Head of caudate nucleus (tissue), 42 donors: ENCODE data around the gene CEP83.
"Not testable (repeated sequence)": the region's sequence is repeated elsewhere in the genome, so short reads cannot be mapped to it uniquely, and the experiment has no call there.

Experiments used
- DNase-seq, 42 donors: peaks; one replicate each; pipeline versions ENCODE4 v3.0.0 to v3.0.0-alpha.2; 2020 to 2021; ENCODE audit warnings: mixed read lengths in 7 of 42
- intact Hi-C: fragments of 100-400 bp; cut with DNase I; formaldehyde crosslinking; loops from one replicate; pipeline ENCODE4 v1.15.0; 2022

Gene CEP83

GRCh38 chr12:94322346-94322745 is 137.3 kb downstream of the CEP83 start:
- intact Hi-C loops = no loop called here
- no peak for DNase-seq

GRCh38 chr12:94320109-94320508 is 139.6 kb downstream of the CEP83 start:
- no peak for DNase-seq
- intact Hi-C loops = no loop called here

GRCh38 chr12:94318181-94318580 is 141.5 kb downstream of the CEP83 start:
- intact Hi-C loops = no loop called here
- DNase-seq = no peak

- intact Hi-C loops, DNase-seq: not testable (repeated sequence)
Measured at GRCh38 chr12:94316600-94316999, 143.1 kb downstream of the CEP83 start.

- intact Hi-C loops = no loop called here
- DNase-seq = no peak
Measured at GRCh38 chr12:94312378-94312777, 147.3 kb downstream of the CEP83 start.

- intact Hi-C loops = no loop called here
- DNase-seq = no peak
Measured at GRCh38 chr12:94309373-94309772, 150.3 kb downstream of the CEP83 start.

GRCh38 chr12:94308612-94309011 is 151.1 kb downstream of the CEP83 start:
- no peak for DNase-seq
- intact Hi-C loops = no loop called here

GRCh38 chr12:94305130-94305957 is 154.3 kb downstream of the CEP83 start:
- no peak for DNase-seq
- intact Hi-C loops = no loop called here

- intact Hi-C loops = no loop called here
- DNase-seq = no peak
Measured at GRCh38 chr12:94304566-94305061, 155.1 kb downstream of the CEP83 start.

- intact Hi-C loops = no loop called here
- DNase-seq = no peak
Measured at GRCh38 chr12:94304012-94304411, 155.7 kb downstream of the CEP83 start.

GRCh38 chr12:94299846-94300245 is 159.8 kb downstream of the CEP83 start:
- no peak for DNase-seq
- intact Hi-C loops = no loop called here

- intact Hi-C loops = no loop called here
Measured at GRCh38 chr12:94297876-94298505, 161.7 kb downstream of the CEP83 start.

GRCh38 chr12:94297096-94297699 is 162.5 kb downstream of the CEP83 start:
- intact Hi-C loops = no loop called here
- no peak for DNase-seq

More at GRCh38 chr12:94297876-94298505, 161.7 kb downstream of the CEP83 start:
- no peak for DNase-seq

GRCh38 chr12:94290353-94290752 is 169.3 kb downstream of the CEP83 start:
- intact Hi-C loops = no loop called here
- DNase-seq = no peak

GRCh38 chr12:94289461-94290312 is 170.0 kb downstream of the CEP83 start:
- intact Hi-C loops = no loop called here
- DNase-seq = peak in 1 of 42 donors; percentile 12

- intact Hi-C loops = no loop called here
- DNase-seq = no peak
Measured at GRCh38 chr12:94287245-94287628, 172.4 kb downstream of the CEP83 start.

GRCh38 chr12:94286583-94287244 is 173.0 kb downstream of the CEP83 start:
- intact Hi-C loops = no loop called here
- no peak for DNase-seq

GRCh38 chr12:94285943-94286582 is 173.6 kb downstream of the CEP83 start:
- intact Hi-C loops = no loop called here
- DNase-seq = peak in 2 of 42 donors; percentile 42 to 61
